ENCODE results near the gene VASP.
A peak's percentile ranks its signal among the peaks of the same experiment; 100 is the strongest.

The VASP gene

DNA sequence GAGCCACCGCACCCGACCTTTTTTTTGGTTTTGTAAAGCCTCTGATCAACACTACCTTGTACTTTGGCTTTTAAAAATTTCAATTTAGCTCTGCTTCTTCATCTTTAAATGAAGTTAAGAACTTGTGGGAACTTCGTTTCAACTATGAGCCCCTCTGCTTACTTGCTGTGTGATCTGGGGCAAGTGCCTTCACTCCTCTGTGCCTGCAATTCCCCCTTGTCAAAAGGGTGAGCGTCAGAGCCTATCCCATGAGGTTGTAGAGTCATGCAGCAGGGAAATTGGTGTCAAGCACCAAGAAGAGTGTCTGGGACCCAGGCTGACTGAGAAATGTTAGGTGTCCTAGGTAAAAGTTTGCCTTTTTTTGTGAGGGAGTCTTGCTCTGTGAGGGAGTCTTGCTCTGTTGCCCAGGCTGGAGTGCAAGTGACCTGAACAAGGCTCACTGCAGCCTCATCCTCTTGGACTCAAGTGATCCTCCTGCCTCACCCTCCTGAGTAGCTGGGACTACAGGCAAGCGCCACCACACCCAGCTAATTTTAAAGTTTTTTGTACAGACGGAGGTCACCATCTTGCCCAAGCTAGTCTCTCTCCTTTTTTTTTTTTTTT, 5.7 kb downstream of the VASP start:
- no peak for TF ChIP-seq POLR2A (IDR thresholded peaks at IDR 0.05; ENCODE audit: extremely low read depth, insufficient read length)
- no peak for DNase-seq (ENCODE audit: low read depth)

DNA sequence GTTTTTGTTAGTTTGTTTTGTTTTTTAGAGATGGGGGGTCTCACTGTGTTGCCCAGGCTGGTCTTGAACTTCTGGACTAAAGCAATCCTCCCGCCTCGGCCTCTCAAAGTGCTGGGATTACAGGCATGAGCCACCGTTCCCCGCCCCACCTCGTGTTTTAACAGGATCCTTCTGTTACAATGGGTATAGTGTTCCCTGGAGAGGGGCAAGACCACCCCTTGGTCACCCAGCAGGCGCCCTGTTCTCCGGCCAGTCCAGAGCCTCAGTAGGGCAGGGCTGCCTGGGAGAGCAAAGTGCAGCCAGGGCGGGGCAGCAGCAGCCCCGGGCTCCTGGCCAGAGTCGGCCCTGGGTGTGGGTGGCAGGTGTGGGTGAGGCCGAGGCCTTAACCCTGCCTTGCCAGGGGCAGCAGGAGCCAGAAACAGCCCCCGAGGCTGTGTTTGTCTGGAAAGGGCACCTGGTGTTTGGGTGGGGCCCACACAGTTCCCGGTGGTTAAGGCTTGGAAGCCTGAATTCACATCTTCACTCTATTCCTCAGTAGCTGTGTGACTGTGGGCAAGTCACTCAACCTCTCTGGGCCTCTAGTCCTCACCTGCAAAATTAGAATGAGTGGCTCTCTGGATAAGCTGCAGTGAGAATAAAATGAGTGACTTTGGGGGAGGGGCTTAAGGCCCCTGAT, 7.2 kb downstream of the VASP start:
- no peak overlapping the region for H3K4me3 ChIP-seq (ENCODE audit: low read depth, low read length)
- TF ChIP-seq, protein P1, sequence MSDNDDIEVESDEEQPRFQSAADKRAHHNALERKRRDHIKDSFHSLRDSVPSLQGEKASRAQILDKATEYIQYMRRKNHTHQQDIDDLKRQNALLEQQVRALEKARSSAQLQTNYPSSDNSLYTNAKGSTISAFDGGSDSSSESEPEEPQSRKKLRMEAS (IDR thresholded peaks at IDR 0.05; ENCODE audit: low read depth, low read length): no peak
- TF ChIP-seq, protein P2, sequence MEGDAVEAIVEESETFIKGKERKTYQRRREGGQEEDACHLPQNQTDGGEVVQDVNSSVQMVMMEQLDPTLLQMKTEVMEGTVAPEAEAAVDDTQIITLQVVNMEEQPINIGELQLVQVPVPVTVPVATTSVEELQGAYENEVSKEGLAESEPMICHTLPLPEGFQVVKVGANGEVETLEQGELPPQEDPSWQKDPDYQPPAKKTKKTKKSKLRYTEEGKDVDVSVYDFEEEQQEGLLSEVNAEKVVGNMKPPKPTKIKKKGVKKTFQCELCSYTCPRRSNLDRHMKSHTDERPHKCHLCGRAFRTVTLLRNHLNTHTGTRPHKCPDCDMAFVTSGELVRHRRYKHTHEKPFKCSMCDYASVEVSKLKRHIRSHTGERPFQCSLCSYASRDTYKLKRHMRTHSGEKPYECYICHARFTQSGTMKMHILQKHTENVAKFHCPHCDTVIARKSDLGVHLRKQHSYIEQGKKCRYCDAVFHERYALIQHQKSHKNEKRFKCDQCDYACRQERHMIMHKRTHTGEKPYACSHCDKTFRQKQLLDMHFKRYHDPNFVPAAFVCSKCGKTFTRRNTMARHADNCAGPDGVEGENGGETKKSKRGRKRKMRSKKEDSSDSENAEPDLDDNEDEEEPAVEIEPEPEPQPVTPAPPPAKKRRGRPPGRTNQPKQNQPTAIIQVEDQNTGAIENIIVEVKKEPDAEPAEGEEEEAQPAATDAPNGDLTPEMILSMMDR (IDR thresholded peaks at IDR 0.05; ENCODE audit: low read depth, low read length): no peak
- TF ChIP-seq MYC (IDR thresholded peaks at IDR 0.05; ENCODE audit: low read depth, low read length) (no peak), POLR2A (IDR thresholded peaks at IDR 0.05; ENCODE audit: extremely low read depth, insufficient read length) (no peak)
- DNase-seq (ENCODE audit: low read depth): no peak

More for the DNA sequence above, 5.7 kb downstream of the VASP start:
- H3K4me3 ChIP-seq (ENCODE audit: low read depth, low read length): no peak overlapping the region

DNA sequence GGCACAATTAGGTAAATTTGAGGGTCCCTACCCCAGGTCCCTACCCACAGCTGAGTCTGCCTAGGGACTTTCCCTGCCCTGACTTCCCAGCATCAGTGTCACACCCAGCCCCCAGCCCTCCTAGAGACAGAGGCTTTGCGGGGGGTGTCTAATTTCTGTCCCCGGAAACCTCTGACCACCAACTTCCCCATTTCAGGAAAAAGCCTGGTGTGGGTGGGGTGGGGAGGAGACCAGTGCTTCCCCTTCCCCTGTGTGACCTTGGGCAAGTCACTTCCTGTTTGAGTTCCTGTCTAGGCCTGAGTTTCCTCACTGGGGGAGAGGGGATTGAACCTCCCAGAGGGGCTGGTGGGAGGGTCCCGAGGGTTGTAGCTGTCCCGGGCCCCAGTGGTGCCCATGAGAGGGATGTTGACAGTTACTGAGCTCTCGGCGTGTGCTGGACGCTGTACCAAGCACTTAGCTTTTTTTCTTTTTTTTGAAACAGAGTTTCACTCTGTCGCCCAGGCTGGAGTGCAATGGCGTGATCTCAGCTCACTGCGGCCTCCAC, 7.9 kb downstream of the VASP start:
- TF ChIP-seq, protein P1 (IDR thresholded peaks at IDR 0.05; ENCODE audit: low read depth, low read length): peak; percentile 22; the same call in 1 of the 2 replicates
- no peak for TF ChIP-seq POLR2A (IDR thresholded peaks at IDR 0.05; ENCODE audit: extremely low read depth, insufficient read length)
- peak; percentile 93 for DNase-seq (ENCODE audit: low read depth)
- H3K4me3 ChIP-seq (ENCODE audit: low read depth, low read length): no peak overlapping the region

DNA sequence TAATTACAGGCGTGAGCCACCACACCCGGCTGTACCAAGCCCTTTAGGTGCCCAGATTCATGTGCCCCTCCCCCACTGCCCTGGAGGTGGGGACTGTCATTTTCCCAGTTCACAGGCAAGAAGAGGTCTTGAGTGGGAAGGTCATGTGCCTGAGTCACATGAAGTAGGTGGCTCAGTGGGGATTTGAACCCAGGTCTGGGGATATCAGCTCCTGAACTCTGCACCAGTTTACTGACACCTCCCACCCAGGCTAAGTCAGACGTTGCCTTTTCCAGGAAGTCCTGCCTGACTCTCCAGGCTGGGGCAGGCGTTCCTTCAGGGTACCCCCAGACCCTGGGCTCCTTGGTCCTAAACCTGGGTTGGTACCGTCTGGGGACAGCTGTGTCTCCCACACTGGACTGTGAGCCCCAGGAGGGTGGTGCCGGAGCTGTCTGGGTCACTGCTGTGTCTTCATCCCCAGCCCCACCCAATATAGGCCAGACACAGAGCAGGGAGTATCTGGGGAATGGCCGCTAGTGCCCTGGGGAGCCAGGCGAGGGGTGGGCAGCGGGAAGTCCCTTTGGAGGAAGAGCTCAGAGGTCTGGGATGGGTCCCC, 8.6 kb downstream of the VASP start:
- no peak for TF ChIP-seq POLR2A (IDR thresholded peaks at IDR 0.05; ENCODE audit: extremely low read depth, insufficient read length)
- TF ChIP-seq MYC (IDR thresholded peaks at IDR 0.05; ENCODE audit: low read depth, low read length): no peak
- TF ChIP-seq, protein P1 (IDR thresholded peaks at IDR 0.05; ENCODE audit: low read depth, low read length): no peak
- TF ChIP-seq, protein P2 (IDR thresholded peaks at IDR 0.05; ENCODE audit: low read depth, low read length): no peak
- no peak overlapping the region for H3K4me3 ChIP-seq (ENCODE audit: low read depth, low read length)
- no peak for DNase-seq (ENCODE audit: low read depth)

DNA sequence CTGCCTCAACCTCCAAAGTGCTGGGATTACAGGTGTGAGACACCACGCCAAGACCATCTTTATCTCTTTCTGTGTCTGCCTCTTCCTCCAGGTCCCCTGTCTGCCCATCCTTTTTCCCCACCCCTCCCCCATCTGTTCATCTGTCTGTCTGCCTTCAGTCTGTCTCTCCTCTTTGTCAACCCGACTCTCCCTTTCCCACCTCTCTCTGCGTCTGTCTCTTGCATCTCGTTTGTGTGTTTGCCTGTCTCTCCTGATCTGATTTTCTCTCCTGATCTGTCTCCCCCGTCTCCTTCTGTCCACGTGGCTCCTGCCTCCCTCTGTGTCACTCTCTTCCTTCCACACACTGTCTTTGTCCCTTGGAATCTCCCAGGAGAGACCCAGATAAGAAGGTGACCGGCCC, 10.0 kb downstream of the VASP start:
- DNase-seq (ENCODE audit: low read depth): no peak
- TF ChIP-seq, protein P2 (IDR thresholded peaks at IDR 0.05; ENCODE audit: low read depth, low read length): no peak
- TF ChIP-seq, protein P1 (IDR thresholded peaks at IDR 0.05; ENCODE audit: low read depth, low read length): no peak
- TF ChIP-seq POLR2A (IDR thresholded peaks at IDR 0.05; ENCODE audit: extremely low read depth, insufficient read length): no peak
- TF ChIP-seq MYC (IDR thresholded peaks at IDR 0.05; ENCODE audit: low read depth, low read length): no peak
- no peak overlapping the region for H3K4me3 ChIP-seq (ENCODE audit: low read depth, low read length)

DNA sequence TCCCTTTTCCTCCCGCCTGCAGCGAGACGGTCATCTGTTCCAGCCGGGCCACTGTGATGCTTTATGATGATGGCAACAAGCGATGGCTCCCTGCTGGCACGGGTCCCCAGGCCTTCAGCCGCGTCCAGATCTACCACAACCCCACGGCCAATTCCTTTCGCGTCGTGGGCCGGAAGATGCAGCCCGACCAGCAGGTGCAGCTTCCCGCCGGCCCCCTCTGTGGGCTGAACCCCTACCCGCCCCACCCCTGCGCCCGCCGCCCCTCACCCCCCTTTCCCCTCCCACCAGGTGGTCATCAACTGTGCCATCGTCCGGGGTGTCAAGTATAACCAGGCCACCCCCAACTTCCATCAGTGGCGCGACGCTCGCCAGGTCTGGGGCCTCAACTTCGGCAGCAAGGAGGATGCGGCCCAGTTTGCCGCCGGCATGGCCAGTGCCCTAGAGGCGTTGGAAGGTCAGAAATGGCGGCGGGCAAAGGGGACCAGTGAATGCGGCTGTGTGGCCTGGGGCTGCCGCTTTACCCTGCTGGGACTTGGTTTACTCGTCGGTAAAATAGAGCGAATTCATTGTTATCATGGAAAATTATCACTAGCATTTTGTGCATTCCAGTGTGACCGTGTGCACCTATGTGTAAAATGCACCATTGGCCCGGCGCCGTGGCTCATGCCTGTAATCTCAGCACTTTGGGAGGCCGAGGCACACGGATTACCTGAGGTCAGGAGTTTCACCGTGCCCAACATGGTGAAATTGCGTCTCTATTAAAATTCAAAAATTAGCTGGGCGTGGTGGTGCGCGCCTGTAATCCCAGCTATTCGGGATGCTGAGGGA, 10.6 kb downstream of the VASP start:
- no peak overlapping the region for H3K4me3 ChIP-seq (ENCODE audit: low read depth, low read length)
- no peak for DNase-seq (ENCODE audit: low read depth)
- no peak for TF ChIP-seq POLR2A (IDR thresholded peaks at IDR 0.05; ENCODE audit: extremely low read depth, insufficient read length)
- no peak for TF ChIP-seq MYC (IDR thresholded peaks at IDR 0.05; ENCODE audit: low read depth, low read length)
- TF ChIP-seq, protein P2 (IDR thresholded peaks at IDR 0.05; ENCODE audit: low read depth, low read length): no peak
- TF ChIP-seq, protein P1 (IDR thresholded peaks at IDR 0.05; ENCODE audit: low read depth, low read length): no peak
